Measurements from ENCODE around the gene ANKRD29.

The ANKRD29 gene

DNA sequence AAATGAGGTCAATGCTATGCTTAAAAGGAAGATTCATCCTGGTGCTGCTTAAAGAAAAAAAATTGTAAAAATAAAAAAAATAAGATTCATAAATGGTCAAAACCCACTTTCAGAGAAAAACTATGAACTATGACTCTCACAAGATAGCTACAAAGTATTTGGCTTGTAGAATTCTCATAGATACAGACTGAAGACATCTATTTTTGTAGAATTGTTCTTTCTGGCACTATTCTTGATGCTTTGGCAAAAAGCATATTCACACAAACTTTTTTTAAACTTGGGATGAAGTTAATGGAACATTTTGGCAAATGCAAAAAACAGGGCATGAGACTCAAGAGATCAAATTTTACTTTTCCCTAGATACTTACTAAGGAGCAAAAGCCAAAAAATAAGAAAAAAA, 12.5 kb upstream of the ANKRD29 start:
- H3K9me3 ChIP-seq (ENCODE audit: insufficient read depth, low read depth, low read length), result no peaks in the 10 kb centered on the region
- H4K91ac ChIP-seq (ENCODE audit: low read depth, low read length), result no peak overlapping the region
- no peak overlapping the region for H3K27ac ChIP-seq (ENCODE audit: low read depth, low read length)
- no peaks in the 10 kb centered on the region for H3K36me3 ChIP-seq (ENCODE audit: control insufficient read depth in 1 of 2, insufficient read depth in 2 of 2, low read length in 2 of 2)
- no peak overlapping the region for H2AFZ ChIP-seq (ENCODE audit: insufficient read depth, low read length, poor library complexity)
- H3K4me3 ChIP-seq (ENCODE audit: low read depth, low read length), result no peak overlapping the region
- no peak for DNase-seq
- no peaks in the 10 kb centered on the region for H3K4me1 ChIP-seq (ENCODE audit: control insufficient read depth in 1 of 2, insufficient read depth in 2 of 2, low read length in 2 of 2)
- H2BK12ac ChIP-seq (ENCODE audit: low read length), result no peak overlapping the region
- no peak overlapping the region for H3K14ac ChIP-seq (ENCODE audit: low read length)
- H3K79me2 ChIP-seq (ENCODE audit: control insufficient read depth, insufficient read depth, low read length, poor library complexity), result no peaks in the 10 kb centered on the region
- H3K27me3 ChIP-seq (ENCODE audit: insufficient read depth, low read length), result no peaks in the 10 kb centered on the region
- no peak overlapping the region for H3K18ac ChIP-seq (ENCODE audit: low read length)
- H3K4me2 ChIP-seq (ENCODE audit: low read length), result no peak overlapping the region
- no peak overlapping the region for H4K12ac ChIP-seq (ENCODE audit: low read depth, low read length)
- no peak overlapping the region for H2AK5ac ChIP-seq (ENCODE audit: low read length)
- no peak overlapping the region for H2BK5ac ChIP-seq (ENCODE audit: low read depth, low read length, poor library complexity)
- H3K4ac ChIP-seq (ENCODE audit: low read depth, low read length), result no peak overlapping the region
- no peak overlapping the region for H3K23ac ChIP-seq (ENCODE audit: low read length)
- H4K8ac ChIP-seq (ENCODE audit: low read depth, low read length), result no peak overlapping the region
- H3K79me1 ChIP-seq (ENCODE audit: low read length), result no peaks in the 10 kb centered on the region
- H2BK120ac ChIP-seq (ENCODE audit: insufficient read depth, low read length, poor library complexity), result no peak overlapping the region
- H3K9ac ChIP-seq (ENCODE audit: low read length), result no peak overlapping the region

DNA sequence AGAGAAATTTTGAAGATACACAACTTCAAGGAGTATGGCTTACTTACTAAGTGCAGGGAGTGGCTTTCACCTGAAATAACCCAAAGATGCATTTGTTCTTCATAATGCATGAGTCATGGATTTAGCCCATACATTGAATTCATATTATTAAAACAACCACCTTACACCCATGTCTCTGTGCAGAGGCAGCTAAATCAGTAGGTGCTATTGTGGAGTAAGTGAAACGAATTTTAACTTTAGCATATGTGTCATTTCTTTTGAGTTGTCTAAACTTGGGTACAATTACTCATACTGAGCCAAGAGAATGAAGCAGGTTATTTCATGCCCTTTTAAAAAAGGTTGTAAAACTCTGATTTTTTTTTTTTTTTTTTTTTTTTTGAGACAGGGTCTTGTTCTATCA, 11.0 kb upstream of the ANKRD29 start:
- no CpG with 5 or more reads among the region's 1 CpG for WGBS (ENCODE audit: extremely low coverage, insufficient coverage, insufficient read length)
- H3K4me3 ChIP-seq (ENCODE audit: low read depth, low read length), result no peak overlapping the region

DNA sequence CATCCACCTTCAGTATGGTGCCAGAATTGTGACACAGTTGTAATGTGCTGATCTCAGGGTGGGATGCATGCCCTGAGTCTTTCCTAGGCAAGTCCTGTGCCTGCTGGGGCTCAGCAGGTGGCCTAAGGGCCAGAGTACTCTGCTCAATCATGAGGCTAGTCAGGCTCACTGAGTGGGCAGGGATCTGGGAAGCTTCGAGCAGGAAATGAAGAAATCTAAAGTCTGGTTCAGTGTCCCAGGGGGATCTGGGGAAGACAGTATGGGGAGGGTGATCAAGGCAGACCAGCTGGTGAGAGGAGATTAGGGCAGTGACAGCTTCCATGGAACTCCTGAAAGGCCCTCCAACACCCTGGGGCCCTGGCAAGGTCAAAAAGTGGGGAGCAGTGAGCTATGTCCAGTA, 8.9 kb upstream of the ANKRD29 start:
- Histone ChIP-seq H4K12ac (ENCODE audit: low read depth, low read length) (no peak overlapping the region), H3K36me3 (ENCODE audit: control insufficient read depth in 1 of 2, insufficient read depth in 2 of 2, low read length in 2 of 2) (no peaks in the 10 kb centered on the region), H3K79me1 (ENCODE audit: low read length) (no peaks in the 10 kb centered on the region), H3K9ac (ENCODE audit: low read length) (no peak overlapping the region), H3K23ac (ENCODE audit: low read length) (no peak overlapping the region), H2BK12ac (ENCODE audit: low read length) (no peak overlapping the region), H3K4me2 (ENCODE audit: low read length) (no peak overlapping the region), H3K27ac (ENCODE audit: low read depth, low read length) (no peak overlapping the region), H3K9me3 (ENCODE audit: insufficient read depth, low read depth, low read length) (no peaks in the 10 kb centered on the region), H4K8ac (ENCODE audit: low read depth, low read length) (no peak overlapping the region), H3K27me3 (ENCODE audit: insufficient read depth, low read length) (no peaks in the 10 kb centered on the region), H3K4me1 (ENCODE audit: control insufficient read depth in 1 of 2, insufficient read depth in 2 of 2, low read length in 2 of 2) (no peaks in the 10 kb centered on the region), H4K91ac (ENCODE audit: low read depth, low read length) (no peak overlapping the region), H2BK120ac (ENCODE audit: insufficient read depth, low read length, poor library complexity) (no peak overlapping the region), H2BK5ac (ENCODE audit: low read depth, low read length, poor library complexity) (no peak overlapping the region), H2AFZ (ENCODE audit: insufficient read depth, low read length, poor library complexity) (no peak overlapping the region), H3K4ac (ENCODE audit: low read depth, low read length) (no peak overlapping the region), H2AK5ac (ENCODE audit: low read length) (no peak overlapping the region), H3K79me2 (ENCODE audit: control insufficient read depth, insufficient read depth, low read length, poor library complexity) (no peaks in the 10 kb centered on the region), H3K4me3 (ENCODE audit: low read depth, low read length) (no peak overlapping the region), H3K14ac (ENCODE audit: low read length) (no peak overlapping the region), H3K18ac (ENCODE audit: low read length) (no peak overlapping the region)
- no CpG with 5 or more reads among the region's 1 CpG for WGBS (ENCODE audit: extremely low coverage, insufficient coverage, insufficient read length)
- no peak for DNase-seq

More for the DNA sequence above, 11.0 kb upstream of the ANKRD29 start:
- Histone ChIP-seq H3K9ac (ENCODE audit: low read length) (no peak overlapping the region), H2BK5ac (ENCODE audit: low read depth, low read length, poor library complexity) (no peak overlapping the region), H3K79me1 (ENCODE audit: low read length) (no peaks in the 10 kb centered on the region), H2AK5ac (ENCODE audit: low read length) (no peak overlapping the region), H4K91ac (ENCODE audit: low read depth, low read length) (no peak overlapping the region), H3K4me2 (ENCODE audit: low read length) (no peak overlapping the region), H3K27ac (ENCODE audit: low read depth, low read length) (no peak overlapping the region), H2BK12ac (ENCODE audit: low read length) (no peak overlapping the region), H4K12ac (ENCODE audit: low read depth, low read length) (no peak overlapping the region), H3K4ac (ENCODE audit: low read depth, low read length) (no peak overlapping the region), H3K79me2 (ENCODE audit: control insufficient read depth, insufficient read depth, low read length, poor library complexity) (no peaks in the 10 kb centered on the region), H3K36me3 (ENCODE audit: control insufficient read depth in 1 of 2, insufficient read depth in 2 of 2, low read length in 2 of 2) (no peaks in the 10 kb centered on the region), H4K8ac (ENCODE audit: low read depth, low read length) (no peak overlapping the region), H2BK120ac (ENCODE audit: insufficient read depth, low read length, poor library complexity) (no peak overlapping the region), H3K18ac (ENCODE audit: low read length) (no peak overlapping the region), H2AFZ (ENCODE audit: insufficient read depth, low read length, poor library complexity) (no peak overlapping the region), H3K27me3 (ENCODE audit: insufficient read depth, low read length) (no peaks in the 10 kb centered on the region), H3K23ac (ENCODE audit: low read length) (no peak overlapping the region), H3K9me3 (ENCODE audit: insufficient read depth, low read depth, low read length) (no peaks in the 10 kb centered on the region), H3K4me1 (ENCODE audit: control insufficient read depth in 1 of 2, insufficient read depth in 2 of 2, low read length in 2 of 2) (no peaks in the 10 kb centered on the region), H3K14ac (ENCODE audit: low read length) (no peak overlapping the region)
- no peak for DNase-seq

DNA sequence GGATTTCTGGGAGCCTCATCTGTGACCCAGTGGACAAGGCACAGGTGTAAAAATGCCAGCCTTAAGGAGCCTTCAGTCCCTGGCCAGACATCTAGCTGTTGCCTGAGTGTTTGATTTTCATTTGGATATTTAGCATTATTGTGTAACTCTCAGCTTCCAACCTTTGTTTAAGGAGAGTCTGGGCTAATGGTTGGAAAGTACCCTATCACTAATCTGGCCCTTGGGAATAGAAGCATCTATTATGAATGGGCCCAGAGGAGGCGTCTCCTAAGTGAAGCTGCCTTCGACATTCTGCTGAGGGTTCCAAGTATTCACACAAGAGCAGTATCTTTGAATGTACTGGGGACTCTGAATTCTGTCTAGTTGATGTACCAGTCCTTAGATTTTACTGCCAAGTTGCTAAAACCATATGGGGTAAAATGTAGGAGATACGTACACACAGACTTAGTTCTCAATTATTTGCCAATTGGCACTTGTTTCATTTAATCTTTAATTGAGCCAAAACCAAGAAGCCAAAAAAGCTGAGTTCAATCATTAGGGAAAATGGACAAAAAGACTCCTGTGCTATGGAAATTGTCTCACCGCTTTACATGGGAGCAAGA, 7.2 kb upstream of the ANKRD29 start:
- Histone ChIP-seq H3K9me3 (ENCODE audit: insufficient read depth, low read depth, low read length) (no peaks in the 10 kb centered on the region), H4K8ac (ENCODE audit: low read depth, low read length) (no peak overlapping the region), H3K36me3 (ENCODE audit: control insufficient read depth in 1 of 2, insufficient read depth in 2 of 2, low read length in 2 of 2) (no peaks in the 10 kb centered on the region), H3K4ac (ENCODE audit: low read depth, low read length) (no peak overlapping the region), H3K79me1 (ENCODE audit: low read length) (no peaks in the 10 kb centered on the region), H2BK120ac (ENCODE audit: insufficient read depth, low read length, poor library complexity) (no peak overlapping the region), H3K14ac (ENCODE audit: low read length) (no peak overlapping the region), H3K27me3 (ENCODE audit: insufficient read depth, low read length) (no peaks in the 10 kb centered on the region), H2BK5ac (ENCODE audit: low read depth, low read length, poor library complexity) (no peak overlapping the region), H2AFZ (ENCODE audit: insufficient read depth, low read length, poor library complexity) (no peak overlapping the region), H3K4me2 (ENCODE audit: low read length) (no peak overlapping the region), H4K91ac (ENCODE audit: low read depth, low read length) (no peak overlapping the region), H3K4me3 (ENCODE audit: low read depth, low read length) (no peak overlapping the region), H3K9ac (ENCODE audit: low read length) (no peak overlapping the region), H3K27ac (ENCODE audit: low read depth, low read length) (no peak overlapping the region), H3K79me2 (ENCODE audit: control insufficient read depth, insufficient read depth, low read length, poor library complexity) (no peaks in the 10 kb centered on the region), H4K12ac (ENCODE audit: low read depth, low read length) (no peak overlapping the region), H3K23ac (ENCODE audit: low read length) (no peak overlapping the region), H2BK12ac (ENCODE audit: low read length) (no peak overlapping the region), H2AK5ac (ENCODE audit: low read length) (no peak overlapping the region), H3K18ac (ENCODE audit: low read length) (no peak overlapping the region), H3K4me1 (ENCODE audit: control insufficient read depth in 1 of 2, insufficient read depth in 2 of 2, low read length in 2 of 2) (no peaks in the 10 kb centered on the region)
- WGBS (ENCODE audit: extremely low coverage, insufficient coverage, insufficient read length), result no CpG with 5 or more reads among the region's 4 CpGs
- no peak for DNase-seq
